ENCODE measurements around the gene DDX39A. TPM values are rescaled to one million over a fixed set of nuclear protein-coding genes. Genes with fewer than 3 reads are reported as not detected.

Gene DDX39A
- total RNA-seq, 1 donor from 2014 or later, result 54.8 TPM

DNA sequence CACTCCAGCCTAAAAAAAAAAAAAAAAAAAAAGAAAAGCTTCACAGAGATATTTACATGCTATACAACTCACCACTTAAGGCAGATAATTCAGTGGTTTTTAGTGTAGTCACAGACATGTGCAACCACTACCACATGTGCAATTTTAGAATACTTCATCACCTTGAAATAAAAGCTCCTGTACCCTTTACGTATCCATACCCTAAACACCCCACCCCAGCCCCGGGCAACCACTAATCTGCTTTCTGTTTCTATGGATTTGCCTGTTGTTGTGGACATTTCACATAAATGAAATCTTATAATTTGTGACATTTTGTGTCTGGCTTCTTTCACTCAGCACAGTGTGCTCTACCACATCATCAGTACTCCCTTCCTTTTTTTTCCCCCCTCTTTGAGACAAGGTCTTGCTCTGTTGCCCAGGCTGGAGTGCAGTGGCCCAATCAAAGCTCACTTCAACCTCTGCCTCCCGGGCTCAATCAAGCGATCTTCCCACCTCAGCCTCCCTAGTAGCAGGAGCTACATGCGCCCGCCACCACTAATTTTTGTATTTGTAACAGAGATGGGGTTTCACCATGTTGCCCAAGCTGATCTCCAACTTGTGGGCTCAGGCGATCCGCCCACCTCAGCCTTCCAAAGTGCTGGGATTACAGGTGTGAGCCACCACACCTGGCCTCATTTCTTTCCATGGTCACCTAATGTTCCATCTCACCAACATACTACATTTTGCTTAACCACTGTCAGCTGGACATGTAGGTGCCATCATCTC lies 4.0 kb downstream of the DDX39A start:
- TF ChIP-seq, protein P1, sequence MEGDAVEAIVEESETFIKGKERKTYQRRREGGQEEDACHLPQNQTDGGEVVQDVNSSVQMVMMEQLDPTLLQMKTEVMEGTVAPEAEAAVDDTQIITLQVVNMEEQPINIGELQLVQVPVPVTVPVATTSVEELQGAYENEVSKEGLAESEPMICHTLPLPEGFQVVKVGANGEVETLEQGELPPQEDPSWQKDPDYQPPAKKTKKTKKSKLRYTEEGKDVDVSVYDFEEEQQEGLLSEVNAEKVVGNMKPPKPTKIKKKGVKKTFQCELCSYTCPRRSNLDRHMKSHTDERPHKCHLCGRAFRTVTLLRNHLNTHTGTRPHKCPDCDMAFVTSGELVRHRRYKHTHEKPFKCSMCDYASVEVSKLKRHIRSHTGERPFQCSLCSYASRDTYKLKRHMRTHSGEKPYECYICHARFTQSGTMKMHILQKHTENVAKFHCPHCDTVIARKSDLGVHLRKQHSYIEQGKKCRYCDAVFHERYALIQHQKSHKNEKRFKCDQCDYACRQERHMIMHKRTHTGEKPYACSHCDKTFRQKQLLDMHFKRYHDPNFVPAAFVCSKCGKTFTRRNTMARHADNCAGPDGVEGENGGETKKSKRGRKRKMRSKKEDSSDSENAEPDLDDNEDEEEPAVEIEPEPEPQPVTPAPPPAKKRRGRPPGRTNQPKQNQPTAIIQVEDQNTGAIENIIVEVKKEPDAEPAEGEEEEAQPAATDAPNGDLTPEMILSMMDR (IDR thresholded peaks at IDR 0.05; ENCODE audit: insufficient read depth, low read length, severe bottlenecking), result no peak
- Histone ChIP-seq H3K4me3 (ENCODE audit: low read depth, low read length) (no peak overlapping the region), H3K27me3 (ENCODE audit: control insufficient read depth, insufficient read depth, low read length) (no peaks in the 10 kb centered on the region), H3K36me3 (ENCODE audit: control insufficient read depth, insufficient read depth, low read length) (peaks cover 29% of the 10 kb centered on the region)
- DNase-seq (ENCODE audit: low read depth) (no peak), FAIRE-seq (no peak)

DNA sequence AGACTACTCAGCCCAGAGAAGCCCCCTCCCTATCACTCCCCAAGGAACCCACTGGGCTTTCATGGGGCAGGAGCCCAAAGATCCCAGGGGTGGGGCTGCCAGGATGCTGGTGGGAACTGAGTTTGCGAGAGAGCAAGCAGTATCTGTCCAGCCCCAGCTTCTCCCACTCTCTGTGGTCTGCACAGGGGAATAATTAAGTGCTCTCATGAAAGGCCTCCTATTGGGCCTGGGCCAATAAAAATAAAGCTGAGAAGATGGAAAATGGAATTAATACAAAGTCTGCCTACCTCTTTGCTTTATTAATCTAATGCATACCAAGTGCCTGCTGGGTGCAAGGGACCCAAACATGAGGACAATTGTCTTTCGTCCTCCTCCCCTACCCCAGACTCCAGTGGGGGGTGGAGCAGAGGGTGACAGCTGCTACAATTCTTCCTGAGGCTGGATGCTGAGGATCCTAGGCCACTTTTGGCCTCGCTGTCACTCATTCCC lies 5.4 kb downstream of the DDX39A start:
- Histone ChIP-seq H3K27me3 (ENCODE audit: control insufficient read depth, insufficient read depth, low read length) (no peaks in the 10 kb centered on the region), H3K4me3 (ENCODE audit: low read depth, low read length) (no peak overlapping the region), H3K36me3 (ENCODE audit: control insufficient read depth, insufficient read depth, low read length) (peaks cover 42% of the 10 kb centered on the region)
- FAIRE-seq, result no peak
- no peak for DNase-seq (ENCODE audit: low read depth)
- TF ChIP-seq, protein P1 (IDR thresholded peaks at IDR 0.05; ENCODE audit: insufficient read depth, low read length, severe bottlenecking), result no peak

DNA sequence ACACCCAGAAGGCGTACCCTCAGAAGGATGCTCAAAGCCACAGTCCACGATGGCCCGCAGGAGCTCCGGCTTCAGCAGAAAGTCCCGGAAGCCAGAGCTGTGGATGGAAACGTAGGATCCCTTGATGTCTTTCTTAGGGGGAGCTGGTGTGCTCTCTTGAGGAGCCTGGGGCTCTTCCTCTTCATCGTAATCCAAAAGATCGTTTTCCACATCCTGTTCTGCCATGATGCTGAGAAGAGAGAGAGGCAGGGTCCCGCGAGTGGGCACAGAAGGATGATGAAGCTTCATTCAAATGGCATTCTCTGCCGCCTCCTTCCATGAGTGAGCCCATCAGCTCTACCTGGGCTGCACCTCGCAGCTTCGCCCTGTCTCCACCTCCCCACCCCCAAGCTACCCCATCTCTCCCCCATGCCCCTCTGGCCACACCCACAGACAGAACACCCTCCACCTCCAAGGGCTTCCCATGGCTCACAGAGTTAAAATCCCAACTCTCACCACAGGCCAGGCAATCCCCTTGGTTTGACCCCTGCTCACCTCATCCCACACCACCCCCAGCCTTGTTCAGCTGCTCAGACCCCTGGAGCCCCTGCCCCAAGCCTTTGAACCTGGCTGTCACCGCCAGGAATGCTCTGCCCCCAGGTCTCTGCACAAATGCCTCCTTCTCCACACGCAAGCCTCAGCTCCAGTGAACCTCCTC lies 6.0 kb downstream of the DDX39A start:
- FAIRE-seq, result no peak
- Histone ChIP-seq H3K4me3 (ENCODE audit: low read depth, low read length) (no peak overlapping the region), H3K27me3 (ENCODE audit: control insufficient read depth, insufficient read depth, low read length) (no peaks in the 10 kb centered on the region), H3K36me3 (ENCODE audit: control insufficient read depth, insufficient read depth, low read length) (peaks cover 44% of the 10 kb centered on the region)
- DNase-seq (ENCODE audit: low read depth), result no peak
- TF ChIP-seq, protein P1 (IDR thresholded peaks at IDR 0.05; ENCODE audit: insufficient read depth, low read length, severe bottlenecking), result no peak

DNA sequence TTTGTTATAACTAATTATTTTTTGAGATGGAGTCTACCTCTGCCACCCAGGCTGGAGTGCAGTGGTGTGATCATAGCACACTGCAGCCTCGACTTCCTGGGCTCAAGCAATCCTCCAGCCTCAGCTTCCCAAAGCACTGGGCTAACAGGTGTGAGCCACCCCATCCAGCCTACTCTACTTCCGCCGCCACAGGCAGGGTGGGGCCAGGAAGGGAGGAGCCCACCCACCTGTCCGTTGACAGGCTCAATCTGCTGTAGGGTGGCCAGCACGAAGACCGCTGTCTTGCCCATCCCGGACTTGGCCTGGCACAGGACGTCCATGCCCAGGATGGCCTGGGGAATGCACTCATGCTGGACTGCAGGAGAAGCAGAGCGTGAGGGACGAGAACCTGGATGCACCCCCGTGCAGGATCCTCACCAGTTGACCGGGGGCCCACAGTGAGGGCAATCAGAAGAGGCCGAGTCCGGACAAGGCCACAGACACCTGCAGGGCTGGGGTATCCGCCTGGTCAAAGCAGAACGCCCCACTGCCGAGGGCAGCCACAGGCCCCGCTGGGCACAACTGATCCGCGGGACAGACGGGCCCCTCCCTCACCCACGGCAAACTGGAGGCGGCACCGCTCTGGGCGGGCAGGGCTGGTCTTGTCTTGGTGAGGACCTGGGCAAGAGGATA lies 6.7 kb downstream of the DDX39A start:
- DNase-seq (ENCODE audit: low read depth), result no peak
- no peak for FAIRE-seq
- Histone ChIP-seq H3K4me3 (ENCODE audit: low read depth, low read length) (no peak overlapping the region), H3K36me3 (ENCODE audit: control insufficient read depth, insufficient read depth, low read length) (peaks cover 44% of the 10 kb centered on the region), H3K27me3 (ENCODE audit: control insufficient read depth, insufficient read depth, low read length) (no peaks in the 10 kb centered on the region)
- TF ChIP-seq, protein P1 (IDR thresholded peaks at IDR 0.05; ENCODE audit: insufficient read depth, low read length, severe bottlenecking), result no peak

DNA sequence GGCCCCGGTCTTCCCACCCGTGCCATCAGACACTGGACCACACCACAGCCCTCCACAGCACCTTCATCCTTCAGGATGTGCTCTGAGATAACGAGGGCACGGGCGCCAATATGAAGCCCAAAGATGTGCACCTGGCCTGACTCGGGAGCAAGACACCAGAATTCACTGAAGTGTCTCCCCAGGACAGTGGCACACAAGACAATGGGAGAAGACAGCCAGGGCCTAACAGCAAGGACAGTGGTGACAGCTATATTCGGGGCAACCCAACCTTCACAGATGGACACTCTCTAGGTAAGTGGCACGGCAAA lies 7.2 kb downstream of the DDX39A start:
- no peak for FAIRE-seq

More for the DNA sequence above, 7.2 kb downstream of the DDX39A start:
- no peak for DNase-seq (ENCODE audit: low read depth)
- H3K36me3 ChIP-seq (ENCODE audit: control insufficient read depth, insufficient read depth, low read length), result peaks cover 44% of the 10 kb centered on the region
- TF ChIP-seq, protein P1 (IDR thresholded peaks at IDR 0.05; ENCODE audit: insufficient read depth, low read length, severe bottlenecking), result no peak
- H3K27me3 ChIP-seq (ENCODE audit: control insufficient read depth, insufficient read depth, low read length), result no peaks in the 10 kb centered on the region
- H3K4me3 ChIP-seq (ENCODE audit: low read depth, low read length), result no peak overlapping the region
